IMR-90 (cell line): ENCODE measurements around the gene LIN9. TPM values are rescaled to one million over a fixed set of nuclear protein-coding genes. Genes with fewer than 3 reads are reported as not detected.
"Not testable (repeated sequence)": the region's sequence is repeated elsewhere in the genome, so short reads cannot be mapped to it uniquely, and the experiment has no call there.

ENCODE experiments used
- ATAC-seq: fragments of 200-7000 bp; cut with Tn5 transposase; 2 replicates; pipeline ENCODE4 v1.9.1; 2020; ENCODE audit warnings: low read depth, mild to moderate bottlenecking, moderate library complexity
- BruUV-seq: library from RNA; stranded (reverse); fragments of 400-500 nt; replicated peaks from 2 replicates; lab custom pipeline; 2021; lab: Mats Ljungman, UMichigan
- CTCF ChIA-PET: fragments of 300-600 bp; formaldehyde crosslinking; extraction: SDS; loops from one replicate; lab custom pipeline; 2021; ENCODE audit warnings: antibody characterized with exemption; lab: Yijun Ruan, JAX
- POLR2A ChIA-PET: fragments of 300-600 bp; sonication (Branson Sonifier 250); formaldehyde crosslinking; loops from one replicate; lab custom pipeline; 2022; ENCODE audit warnings: antibody characterized with exemption; ENCODE audit not compliant: unreplicated experiment; lab: Charles Lee
- DNase-seq: peaks from one replicate; pipeline ENCODE4 v3.0.0; 2013
- H2AFZ ChIP-seq: replicated peaks from 2 replicates; pipeline ENCODE3; 2013; ENCODE audit warnings: low read length, mild to moderate bottlenecking; ENCODE audit not compliant: poor library complexity
- H2AK5ac ChIP-seq: 2 replicates; pipeline ENCODE4 v1.6.1; 2013; ENCODE audit warnings: low read depth, low read length, inconsistent platforms
- H2AK9ac ChIP-seq: replicated peaks from 2 replicates; pipeline ENCODE3; 2013; ENCODE audit warnings: mild to moderate bottlenecking, low read depth, low read length, moderate library complexity; ENCODE audit not compliant: poor library complexity
- H2BK120ac ChIP-seq: 2 replicates; pipeline ENCODE4 v1.6.1; 2013; ENCODE audit warnings: low read depth, low read length, inconsistent platforms
- H2BK15ac ChIP-seq: 3 replicates; pipeline ENCODE4 v1.6.1; 2013; ENCODE audit warnings: low read depth, low read length, inconsistent platforms
- H2BK20ac ChIP-seq: 2 replicates; pipeline ENCODE4 v1.6.1; 2013; ENCODE audit warnings: low read depth, mild to moderate bottlenecking, inconsistent platforms, low read length, moderate library complexity
- H2BK5ac ChIP-seq: 2 replicates; pipeline ENCODE4 v1.6.1; 2013; ENCODE audit warnings: mild to moderate bottlenecking, low read depth, low read length, inconsistent platforms; ENCODE audit not compliant: poor library complexity, severe bottlenecking
- H3K14ac ChIP-seq: replicated peaks from 2 replicates; pipeline ENCODE4 v1.6.1; 2013; ENCODE audit warnings: low read depth, low read length, inconsistent platforms
- H3K18ac ChIP-seq: 2 replicates; pipeline ENCODE4 v1.6.1; 2013; ENCODE audit warnings: low read depth, low read length, control low read depth
- H3K23ac ChIP-seq: 2 replicates; pipeline ENCODE4 v1.6.1; 2013; ENCODE audit warnings: low read depth, low read length, inconsistent platforms
- H3K27ac ChIP-seq: 2 replicates; pipeline ENCODE4 v1.5.1; 2013; ENCODE audit warnings: mild to moderate bottlenecking, control low read depth, low read length; ENCODE audit not compliant: insufficient read depth
- H3K27me3 ChIP-seq: 2 replicates; pipeline ENCODE4 v1.6.1; 2013; ENCODE audit warnings: low read length; ENCODE audit not compliant: control insufficient read depth, insufficient read depth
- H3K36me3 ChIP-seq: 2 replicates; pipeline ENCODE4 v1.6.1; 2013; ENCODE audit warnings: low read length, mixed read lengths; ENCODE audit not compliant: control insufficient read depth, insufficient read depth
- H3K4ac ChIP-seq: 2 replicates; pipeline ENCODE4 v1.6.1; 2013; ENCODE audit warnings: low read depth, low read length, inconsistent platforms
- H3K4me1 ChIP-seq: 2 replicates; pipeline ENCODE4 v1.6.1; 2013; ENCODE audit warnings: low read length, mixed read lengths; ENCODE audit not compliant: control insufficient read depth, insufficient read depth
- H3K4me2 ChIP-seq: 2 replicates; pipeline ENCODE4 v1.6.1; 2013; ENCODE audit warnings: low read depth, mild to moderate bottlenecking, control low read depth, low read length, moderate library complexity
- H3K4me3 ChIP-seq: 2 replicates; pipeline ENCODE4 v1.5.1; 2013; ENCODE audit warnings: low read depth, mild to moderate bottlenecking, control low read depth, low read length, moderate library complexity; ENCODE audit not compliant: insufficient read depth
- H3K56ac ChIP-seq: 2 replicates; pipeline ENCODE4 v1.6.1; 2013; ENCODE audit warnings: low read length, inconsistent platforms; ENCODE audit not compliant: insufficient read depth; ENCODE audit errors: extremely low read depth
- H3K79me1 ChIP-seq, 2 experiments: 2 replicates each; pipeline ENCODE4 v1.6.1; 2013; ENCODE audit warnings: low read length in 2 of 2, inconsistent platforms in 1 of 2, low read depth in 1 of 2
- H3K9ac ChIP-seq: 2 replicates; pipeline ENCODE4 v1.6.1; 2013; ENCODE audit warnings: low read depth, low read length, control low read depth
- H3K9me1 ChIP-seq: 2 replicates; pipeline ENCODE4 v1.6.1; 2013; ENCODE audit warnings: low read length, inconsistent platforms; ENCODE audit not compliant: insufficient read depth
- H3K9me3 ChIP-seq: 2 replicates; pipeline ENCODE4 v1.6.1; 2013; ENCODE audit warnings: low read length; ENCODE audit not compliant: control insufficient read depth, insufficient read depth
- H4K20me1 ChIP-seq: 2 replicates; pipeline ENCODE4 v1.6.1; 2013; ENCODE audit warnings: low read length, inconsistent platforms; ENCODE audit not compliant: insufficient read depth
- H4K5ac ChIP-seq: 2 replicates; pipeline ENCODE4 v1.6.1; 2013; ENCODE audit warnings: mild to moderate bottlenecking, low read depth, low read length, control low read depth
- H4K8ac ChIP-seq, 2 experiments: 2 replicates each; pipeline ENCODE4 v1.6.1; 2013; ENCODE audit warnings: low read depth in 2 of 2, low read length in 2 of 2, control low read depth in 1 of 2, inconsistent platforms in 1 of 2
- H4K91ac ChIP-seq: 2 replicates; pipeline ENCODE4 v1.6.1; 2013; ENCODE audit warnings: low read depth, low read length, inconsistent platforms; ENCODE audit not compliant: insufficient read depth
- WGBS, 2 experiments: methylation state at CpG; one replicate each; pipeline versions ENCODE4 v1.1.5 to v1.1.7; 2013; ENCODE audit warnings: missing lambda C conversion rate in 2 of 2; ENCODE audit not compliant: insufficient read length in 1 of 2; ENCODE audit errors: extremely low coverage in 2 of 2; 5-methylcytosine and 5-hydroxymethylcytosine counted together
- dilution Hi-C: fragments of 300-500 bp; cut with HindIII; formaldehyde crosslinking; loops from one replicate; pipeline ENCODE4 v1.14.3; 2018; ENCODE audit warnings: low sequenced_read_pairs; ENCODE audit not compliant: unreplicated experiment
- in situ Hi-C: fragments of 300-500 bp; cut with MboI; formaldehyde crosslinking; loops from 3 replicates; pipeline ENCODE4 v1.14.3; 2019; ENCODE audit warnings: low sequenced_read_pairs, inconsistent platforms, mixed read lengths
- intact Hi-C: fragments of 100-400 bp; cut with micrococcal nuclease; formaldehyde crosslinking; loops from 2 replicates; pipeline ENCODE4 v1.10.0; 2022
- polyA plus RNA-seq, 3 experiments: library from polyadenylated mRNA; depleted of rRNA; stranded (reverse); fragments of >200 nt; gene quantifications; 2 replicates each; pipeline ENCODE4 v1.2.3, GENCODE V29; 2012; ENCODE audit warnings: low replicate concordance in 1 of 3
- total RNA-seq: library from RNA; depleted of rRNA; stranded (reverse); fragments of >200 nt; gene quantifications from 2 replicates; pipeline ENCODE4 v1.2.3, GENCODE V29; 2012

The LIN9 gene
- total and polyA plus RNA-seq, 2 of the 4 experiments (the other 2 are of a cell fraction) = 2.3 to 3.9 TPM

- H2BK120ac ChIP-seq, H3K79me1 ChIP-seq, H3K14ac ChIP-seq, H4K5ac ChIP-seq, BruUV-seq, dilution Hi-C loops, H3K18ac ChIP-seq, H3K4me3 ChIP-seq, H4K20me1 ChIP-seq, H2AFZ ChIP-seq, H2BK5ac ChIP-seq, ATAC-seq, H3K9me3 ChIP-seq, H3K9me1 ChIP-seq, H3K4ac ChIP-seq, DNase-seq, H2AK5ac ChIP-seq, H4K8ac ChIP-seq, H3K27ac ChIP-seq, H3K23ac ChIP-seq, H2BK15ac ChIP-seq, in situ Hi-C loops, H3K56ac ChIP-seq, H3K36me3 ChIP-seq, H4K91ac ChIP-seq, H3K27me3 ChIP-seq, H3K4me2 ChIP-seq, POLR2A ChIA-PET, intact Hi-C loops, H2BK20ac ChIP-seq, H3K9ac ChIP-seq, H3K4me1 ChIP-seq: not testable (repeated sequence)
- H2AK9ac ChIP-seq = peak overlapping the region; percentile 65
- CTCF ChIA-PET = interaction anchor here (0.6 to 0.9 kb wide), 2 partner anchors 20 to 32 kb away, joined by 3 read pairs; no protein-coding TSS in a partner anchor
- 100% methylated on average over 1 of the region's 8 CpGs; no CpG with 5 or more reads in 1 of the 2 experiments for WGBS, 2 experiments
These were observed 36.6 kb downstream of the LIN9 start for GRCh38 chr1:226272233-226272902.
